HG02642 (cell line): ENCODE results near the gene ACOX3.
"Not testable (repeated sequence)": the region's sequence is repeated elsewhere in the genome, so short reads cannot be mapped to it uniquely, and the experiment has no call there.

Source experiments
- ATAC-seq: cut with Tn5 transposase; IDR thresholded peaks from one replicate; pipeline ENCODE4 v1.9.1; 2021; ENCODE audit warnings: mild to moderate bottlenecking; ENCODE audit not compliant: unreplicated experiment, poor library complexity

ACOX3 gene

GRCh38 chr4:8437281-8437680 lies 3.2 kb downstream of the ACOX3 start:
- no peak for ATAC-seq

DNA sequence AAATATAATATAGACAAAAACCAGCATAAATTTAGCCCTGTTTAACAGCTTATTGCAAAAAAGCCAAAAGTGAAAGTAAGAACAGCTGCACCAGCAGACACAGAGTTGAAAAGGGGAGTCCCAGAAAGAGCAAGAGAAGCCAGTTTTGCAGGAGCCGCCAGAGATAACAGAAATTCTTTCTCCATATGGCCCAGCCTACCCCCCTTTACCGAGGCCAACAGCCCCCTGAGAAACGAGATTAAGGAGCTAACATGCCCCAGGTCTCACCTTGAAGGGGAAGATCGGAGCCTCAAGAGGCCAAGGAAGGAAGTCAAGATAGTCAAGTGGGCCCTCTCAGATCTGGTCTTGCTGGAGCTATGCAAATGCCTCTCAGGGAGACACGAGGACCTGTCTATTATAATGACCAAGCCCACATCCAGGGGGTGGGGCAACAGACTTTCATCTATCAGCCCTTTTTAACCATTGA lies 4.8 kb downstream of the ACOX3 start:
- ATAC-seq = peak; percentile 65

DNA sequence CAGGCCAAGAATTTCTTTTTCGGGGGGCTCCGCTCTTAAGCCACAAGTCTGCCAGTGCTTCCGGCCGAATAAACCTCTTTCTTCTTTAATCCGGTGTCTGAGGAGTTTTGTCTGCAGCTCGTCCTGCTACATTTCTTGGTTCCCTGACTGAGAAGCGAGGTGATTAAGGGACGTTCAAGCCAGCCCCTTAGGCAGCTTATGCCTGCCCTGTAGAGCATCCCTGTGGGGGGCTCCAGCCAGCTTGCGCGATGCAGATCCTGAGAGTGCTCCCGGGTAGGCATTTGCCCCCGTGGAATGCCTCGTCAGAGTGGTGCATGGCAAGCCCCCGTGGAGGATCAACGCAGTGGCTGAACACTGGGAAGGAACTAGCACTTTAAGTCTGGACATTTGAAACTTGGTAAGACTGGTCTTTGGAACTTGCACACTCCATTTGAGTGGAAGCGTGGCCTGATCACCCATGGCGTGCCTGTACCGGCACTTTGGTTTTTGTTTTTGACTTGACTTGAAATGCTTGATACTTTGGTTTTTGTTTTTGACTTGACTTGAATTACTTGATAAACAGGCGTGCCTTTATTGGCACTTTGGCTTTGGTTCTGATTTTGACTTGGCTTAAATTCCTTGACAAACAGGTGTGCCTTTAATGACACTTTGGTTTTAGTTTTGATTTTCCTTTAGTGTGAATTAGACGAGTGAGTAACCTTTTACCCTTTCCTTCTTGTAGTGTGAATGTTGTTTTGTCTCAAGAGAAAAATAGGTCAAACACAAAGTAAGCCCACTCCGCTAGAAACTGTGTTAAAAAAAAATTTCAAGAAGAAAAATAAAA lies 6.1 kb downstream of the ACOX3 start:
- no peak for ATAC-seq

DNA sequence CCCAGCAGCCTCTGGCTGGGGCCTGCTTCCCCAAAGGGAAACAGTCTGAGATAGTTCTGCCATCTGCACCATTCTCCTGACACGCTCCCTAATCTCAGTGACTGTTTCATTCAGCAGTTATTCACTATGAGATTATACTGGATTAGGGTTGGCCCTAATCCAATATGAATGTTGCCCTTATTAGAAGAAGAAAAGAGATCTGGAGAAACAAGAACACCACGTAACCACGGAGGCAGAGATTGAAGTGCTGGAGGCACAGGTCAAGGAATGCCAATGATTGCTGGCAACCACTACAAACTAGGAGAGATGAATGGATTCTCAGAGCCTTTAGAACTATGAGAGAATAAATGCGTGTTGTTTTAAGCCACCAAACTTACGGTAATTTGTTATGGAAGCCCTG lies 7.4 kb downstream of the ACOX3 start:
- ATAC-seq = no peak

DNA sequence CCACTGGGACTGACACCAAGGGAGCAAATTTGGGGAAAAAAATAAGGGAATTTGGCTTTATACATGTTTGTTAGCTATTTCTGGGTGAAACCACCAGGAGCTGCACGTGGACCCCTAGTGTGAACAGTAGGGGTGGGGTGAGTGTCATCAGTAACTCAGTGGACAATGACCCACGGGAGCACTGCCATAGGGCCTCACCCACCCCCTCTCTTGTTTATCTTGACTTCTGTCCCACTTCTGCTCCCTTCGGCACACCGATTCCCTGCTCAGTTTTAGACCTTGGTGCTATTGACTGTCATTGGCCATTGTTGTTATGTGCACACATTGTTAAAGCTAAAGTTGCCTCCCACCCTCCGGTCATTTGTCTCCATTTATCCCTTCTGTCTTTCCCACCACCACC lies 9.0 kb downstream of the ACOX3 start:
- no peak for ATAC-seq

- peak; percentile 97 for ATAC-seq
Measured at GRCh38 chr4:8428288-8429097, 12.0 kb downstream of the ACOX3 start.

GRCh38 chr4:8427761-8428287 lies 12.7 kb downstream of the ACOX3 start:
- ATAC-seq = peak; percentile 48

DNA sequence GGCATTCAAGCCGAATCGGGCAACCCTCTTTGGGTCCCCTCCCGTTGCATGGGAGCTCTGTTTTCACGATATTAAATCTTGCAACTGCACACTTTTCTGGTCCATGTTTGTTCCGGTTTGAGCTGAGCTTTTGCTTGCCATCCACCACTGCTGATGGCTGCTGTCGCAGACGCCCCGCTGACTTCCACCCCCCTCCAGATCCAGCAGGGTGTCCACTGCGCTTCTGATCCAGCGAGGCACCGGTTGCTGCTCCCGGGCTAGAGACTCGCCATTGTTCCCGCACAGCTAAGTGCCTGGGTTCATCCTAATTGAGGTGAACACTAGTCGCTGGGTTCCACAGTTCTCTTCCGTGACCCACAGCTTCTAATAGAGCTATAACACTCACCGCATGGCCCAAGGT lies 13.3 kb downstream of the ACOX3 start:
- no peak for ATAC-seq

DNA sequence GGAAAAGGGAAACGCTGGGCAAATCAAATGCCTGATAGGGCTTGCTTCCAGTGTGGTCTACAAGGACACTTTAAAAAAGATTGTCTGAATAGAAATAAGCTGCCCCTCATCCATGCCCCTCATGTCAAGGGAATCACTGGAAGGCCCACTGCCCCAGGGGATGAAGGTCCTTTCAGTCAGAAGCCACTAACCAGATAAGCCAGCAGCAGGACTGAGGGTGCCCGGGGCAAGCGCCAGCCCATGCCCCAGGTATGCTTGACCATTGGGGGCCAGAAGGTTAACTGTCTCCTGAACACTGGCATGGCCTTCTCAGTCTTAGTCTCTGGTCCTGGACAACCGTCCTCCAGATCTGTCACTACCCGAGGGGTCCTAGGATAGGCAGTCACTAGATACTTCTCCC lies 17.7 kb downstream of the ACOX3 start:
- no peak for ATAC-seq

DNA sequence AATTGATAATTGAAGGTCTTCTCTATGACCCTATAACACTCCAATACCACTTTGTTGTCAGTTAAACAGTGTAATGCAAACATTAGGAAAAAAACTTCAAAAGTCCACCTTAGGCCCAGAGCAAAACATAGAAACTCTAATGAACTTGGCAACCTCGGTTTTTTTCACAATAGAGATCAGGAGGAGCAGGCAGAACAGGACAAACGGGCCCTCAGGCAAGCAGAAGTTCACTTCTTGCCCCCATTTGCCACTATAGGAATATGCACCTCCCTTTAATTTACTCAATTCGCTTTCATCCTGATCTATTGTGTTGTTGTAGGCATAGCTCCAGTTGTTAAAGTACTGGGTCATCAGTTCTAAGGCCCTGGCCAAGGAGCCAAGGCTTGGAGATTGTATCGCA lies 18.2 kb downstream of the ACOX3 start:
- ATAC-seq = no peak

- not testable (repeated sequence) for ATAC-seq
Measured at GRCh38 chr4:8420151-8420550, 20.4 kb downstream of the ACOX3 start.

- ATAC-seq = peak; percentile 79
Measured at GRCh38 chr4:8419222-8420041, 21.1 kb downstream of the ACOX3 start.

DNA sequence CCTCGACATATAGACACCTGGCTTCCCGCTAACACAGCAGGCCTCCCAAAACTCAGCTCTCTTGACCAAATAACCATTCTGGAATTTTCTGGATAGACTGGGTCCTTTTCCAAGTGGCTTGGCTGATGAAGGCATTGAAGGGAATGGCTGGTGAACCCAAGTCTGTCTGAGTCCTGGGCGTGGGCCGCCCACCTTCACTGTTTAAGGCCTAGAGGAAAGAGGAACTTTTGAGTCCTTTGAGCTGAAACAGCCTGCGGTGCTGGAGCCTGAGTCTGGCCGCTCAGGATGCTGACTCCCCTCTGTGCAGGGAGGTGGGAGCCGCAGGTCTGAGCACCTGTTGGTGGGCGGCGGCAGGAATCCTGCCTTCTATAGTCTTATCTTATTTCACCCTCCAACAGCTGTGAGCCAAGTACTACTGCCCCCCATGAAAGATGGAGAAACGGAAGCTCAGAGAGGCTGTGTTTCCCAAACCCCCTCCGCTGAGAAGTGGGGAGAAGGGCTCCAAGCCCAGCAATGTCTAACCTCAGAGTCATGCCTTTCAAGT lies 23.4 kb downstream of the ACOX3 start:
- ATAC-seq = no peak

DNA sequence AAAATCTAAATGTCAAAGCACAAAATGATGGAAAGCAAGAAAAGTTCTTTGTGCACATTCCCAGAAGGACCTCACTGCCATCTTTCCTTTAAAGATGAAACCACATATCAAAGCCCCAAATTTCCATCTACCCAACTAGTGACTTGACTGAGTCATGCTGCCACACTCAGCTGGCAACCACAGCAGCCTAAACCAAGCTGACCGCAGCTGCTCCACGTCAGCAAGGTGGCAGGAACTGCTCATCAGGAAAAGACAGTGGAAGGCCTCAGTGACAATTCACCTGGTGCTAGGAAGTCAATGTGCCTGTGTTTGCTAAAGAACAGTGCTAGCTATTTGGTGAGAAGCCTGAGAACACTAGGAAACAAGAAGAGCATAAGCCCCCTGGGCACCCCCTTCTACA lies 26.1 kb downstream of the ACOX3 start:
- ATAC-seq = no peak

GRCh38 chr4:8412288-8412687 lies 28.2 kb downstream of the ACOX3 start:
- ATAC-seq = no peak

- no peak for ATAC-seq
Measured at GRCh38 chr4:8411351-8412180, 29.0 kb downstream of the ACOX3 start.

DNA sequence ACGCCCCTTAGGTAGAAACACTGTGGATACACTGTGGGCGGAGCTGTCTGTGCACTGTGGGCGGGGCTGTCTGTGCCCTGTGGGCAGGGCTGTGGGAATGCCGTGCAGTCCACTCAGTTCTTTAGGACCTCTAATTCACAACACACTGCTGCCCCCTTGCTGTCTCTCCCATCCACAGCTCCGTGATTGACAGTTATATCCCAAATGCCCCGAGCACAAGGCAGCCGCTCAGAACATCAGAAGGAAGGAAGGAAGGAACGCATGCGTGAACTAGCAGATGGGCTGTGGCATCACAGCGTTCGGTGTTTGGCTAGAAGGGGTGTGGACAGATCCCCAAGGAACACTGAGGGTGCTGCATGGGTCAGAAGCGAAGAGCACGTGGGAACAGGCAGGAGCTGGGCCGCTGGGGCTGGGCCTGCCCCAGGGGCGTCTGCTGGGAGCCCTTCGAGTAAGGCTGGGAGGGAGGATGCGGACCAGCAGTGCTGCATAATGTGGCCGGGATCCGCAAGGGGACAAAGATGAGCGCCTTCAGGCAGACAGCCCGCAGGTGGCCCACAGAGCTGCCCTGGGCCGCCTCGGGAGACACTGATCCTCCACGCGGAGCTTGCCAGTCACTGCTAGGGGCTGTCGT lies 29.8 kb downstream of the ACOX3 start:
- peak; percentile 40 for ATAC-seq

- ATAC-seq = no peak
Measured at GRCh38 chr4:8410066-8410625, 30.4 kb downstream of the ACOX3 start.
